Renal cortical epithelial cell (primary cell): ENCODE data around the gene NANS. TPM values are rescaled to one million over a fixed set of nuclear protein-coding genes. Genes with fewer than 3 reads are reported as not detected.
A peak's percentile ranks its signal among the peaks of the same experiment; 100 is the strongest.
"Not testable (repeated sequence)": the region's sequence is repeated elsewhere in the genome, so short reads cannot be mapped to it uniquely, and the experiment has no call there.

Source experiments
- DNase-seq: peaks from one replicate; pipeline ENCODE4 v3.0.0-alpha.2; 2011; ENCODE audit warnings: low read depth
- total RNA-seq: library from RNA; depleted of rRNA; stranded (reverse); fragments of >200 nt; gene quantifications from 2 replicates; pipeline ENCODE4 v1.2.3, GENCODE V29; 2014

Gene NANS, protein sequence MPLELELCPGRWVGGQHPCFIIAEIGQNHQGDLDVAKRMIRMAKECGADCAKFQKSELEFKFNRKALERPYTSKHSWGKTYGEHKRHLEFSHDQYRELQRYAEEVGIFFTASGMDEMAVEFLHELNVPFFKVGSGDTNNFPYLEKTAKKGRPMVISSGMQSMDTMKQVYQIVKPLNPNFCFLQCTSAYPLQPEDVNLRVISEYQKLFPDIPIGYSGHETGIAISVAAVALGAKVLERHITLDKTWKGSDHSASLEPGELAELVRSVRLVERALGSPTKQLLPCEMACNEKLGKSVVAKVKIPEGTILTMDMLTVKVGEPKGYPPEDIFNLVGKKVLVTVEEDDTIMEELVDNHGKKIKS
- 86.7 and 393 TPM in 2 replicates for total RNA-seq

DNA sequence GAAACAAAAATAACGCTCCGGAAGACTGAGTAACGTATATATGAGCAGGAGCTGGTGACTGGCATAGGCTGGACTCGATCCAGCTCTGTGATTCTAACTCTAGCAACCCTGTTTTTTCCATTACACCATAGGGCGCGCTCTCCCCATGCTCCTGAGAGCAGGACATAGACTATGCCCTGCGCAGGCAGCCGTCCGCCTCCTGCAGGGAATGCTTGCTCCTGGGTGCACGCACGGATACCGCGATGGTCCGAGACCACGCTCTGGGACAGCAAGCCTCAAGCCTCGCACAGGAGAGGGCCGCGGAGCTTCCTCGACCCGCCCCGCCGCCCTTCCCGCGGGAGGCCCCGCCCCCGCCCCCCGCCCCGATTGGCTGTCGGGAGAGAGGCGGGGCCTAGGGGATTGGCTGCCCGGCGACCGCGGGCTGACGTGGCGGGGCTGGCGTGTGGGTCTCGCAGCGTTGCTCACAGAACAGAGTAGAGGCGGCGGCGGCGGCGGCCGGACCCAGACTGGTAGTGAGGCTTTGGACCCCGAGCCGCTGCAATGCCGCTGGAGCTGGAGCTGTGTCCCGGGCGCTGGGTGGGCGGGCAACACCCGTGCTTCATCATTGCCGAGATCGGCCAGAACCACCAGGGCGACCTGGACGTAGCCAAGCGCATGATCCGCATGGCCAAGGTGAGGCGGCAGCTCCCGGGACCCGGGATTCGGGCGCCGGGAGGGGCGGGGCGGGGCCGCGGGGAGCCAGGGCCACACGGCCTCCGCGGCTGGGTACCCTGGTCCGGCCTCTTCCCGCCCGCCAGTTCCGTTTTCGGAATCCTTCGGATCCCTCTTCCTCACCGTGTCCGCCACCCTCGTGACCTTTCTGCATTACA is at the start of gene NANS:
Gene NANS, plus strand, starts transcription at position 464 of the 869 bp plus-strand sequence. Its CDS starts 77 bp downstream, at position 541.
- peak; percentile 83 for DNase-seq

DNA sequence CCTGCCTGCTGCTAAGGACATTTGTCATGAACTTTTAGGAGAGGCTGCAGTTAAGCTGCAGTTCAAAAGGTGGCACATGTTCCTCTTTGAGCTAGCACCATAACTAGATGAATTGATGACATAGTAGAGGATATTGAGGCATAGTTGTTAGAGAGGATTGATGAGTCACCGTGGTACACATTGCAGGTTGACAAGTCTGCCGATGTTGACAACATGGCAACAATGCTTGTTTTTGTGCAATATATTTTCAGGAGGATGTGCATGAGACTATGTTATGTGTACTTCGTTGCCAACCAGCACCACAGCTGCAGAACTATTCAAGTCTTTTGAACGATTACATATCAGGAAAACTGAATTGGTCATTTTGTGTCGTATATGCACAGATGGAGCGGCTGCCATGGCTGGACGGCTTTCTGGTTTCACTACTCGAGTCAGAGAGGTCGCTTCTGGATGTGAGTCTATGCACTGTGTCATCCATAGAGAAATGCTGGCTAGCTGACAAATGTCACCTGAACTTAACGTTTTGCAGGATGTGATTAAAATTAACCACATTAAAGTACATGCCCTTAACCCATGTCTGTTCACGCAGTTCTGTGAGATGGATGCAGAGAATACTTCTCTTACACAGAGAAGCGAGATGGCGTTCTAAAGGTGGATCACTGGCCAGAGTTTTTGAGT is 49.1 kb upstream of the NANS start:
- no peak for DNase-seq

DNA sequence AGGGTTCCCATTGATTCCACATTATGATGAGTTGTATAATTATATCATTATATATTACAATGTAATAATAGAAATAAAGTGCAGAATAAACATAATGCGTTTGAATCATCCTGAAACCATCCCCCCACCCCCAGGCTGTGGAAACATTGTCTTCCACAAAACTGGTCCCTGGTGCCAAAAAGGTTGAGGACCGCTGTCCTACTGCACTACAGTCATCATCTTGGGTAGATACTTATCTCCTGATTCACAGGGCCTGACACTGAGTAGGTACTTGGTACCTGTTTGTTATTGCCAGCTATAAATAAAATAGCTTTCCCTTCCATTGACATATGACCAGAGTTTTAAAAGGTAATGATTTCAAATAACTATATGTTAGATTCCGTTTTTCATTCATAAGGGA is 47.8 kb upstream of the NANS start:
- DNase-seq, result no peak

DNA sequence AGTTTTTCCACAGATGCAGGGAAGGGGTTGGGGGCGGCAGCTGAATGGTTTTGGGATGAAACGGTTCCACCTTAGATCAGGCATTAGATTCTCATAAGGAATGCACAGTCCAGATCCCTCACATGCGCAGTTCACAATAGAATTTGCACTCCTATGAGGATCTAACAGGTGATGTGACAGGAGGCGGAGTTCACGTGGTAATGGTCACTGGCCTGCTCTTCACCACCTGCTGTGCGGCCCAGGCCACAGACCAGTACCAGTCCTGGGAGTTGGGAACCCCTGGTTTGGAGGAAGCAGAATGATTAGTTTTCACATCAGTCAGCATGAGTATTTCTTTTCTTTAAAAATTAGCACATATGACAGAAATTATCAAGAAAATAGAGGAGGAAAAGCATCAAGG is 47.1 kb upstream of the NANS start:
- DNase-seq, result no peak

DNA sequence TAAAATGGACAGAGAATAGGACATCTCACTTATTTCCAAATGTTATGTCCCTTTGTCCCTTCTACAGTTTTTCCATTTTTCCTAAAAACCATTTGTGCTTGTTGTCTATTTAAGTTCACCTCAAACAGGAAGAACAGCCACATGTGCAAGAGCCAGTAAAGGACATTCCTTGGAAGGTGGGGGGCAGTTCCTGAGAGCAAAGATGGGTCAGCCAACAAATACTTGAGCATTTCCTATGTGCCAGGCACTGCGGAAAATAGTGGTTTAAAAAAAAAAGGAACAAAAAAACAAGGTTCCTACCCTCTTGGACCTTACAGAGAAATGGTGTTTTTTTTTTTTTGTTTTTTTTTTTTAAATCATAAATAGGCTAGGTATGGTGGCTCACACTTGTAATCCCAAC is 46.6 kb upstream of the NANS start:
- no peak for DNase-seq

DNA sequence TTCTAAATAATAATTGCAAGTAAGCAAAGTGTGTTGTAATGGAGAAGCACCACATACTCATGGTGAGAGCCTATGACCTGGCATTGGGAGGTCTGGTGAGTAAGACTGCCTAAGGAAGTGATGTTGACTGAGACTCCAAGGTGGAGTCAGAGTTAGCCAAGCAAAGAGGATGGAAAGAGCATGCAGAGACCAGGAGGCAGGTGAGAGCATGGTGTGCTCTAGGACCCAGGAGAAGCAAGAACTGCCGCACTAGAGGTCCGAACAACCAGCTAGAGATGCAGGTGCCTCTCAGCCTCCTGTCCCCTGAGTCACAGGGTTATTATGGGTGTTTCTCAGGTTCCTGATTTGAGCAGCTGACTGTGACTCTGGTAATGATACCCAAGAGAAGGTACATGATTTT is 46.1 kb upstream of the NANS start:
- DNase-seq, result peak; percentile 92

DNA sequence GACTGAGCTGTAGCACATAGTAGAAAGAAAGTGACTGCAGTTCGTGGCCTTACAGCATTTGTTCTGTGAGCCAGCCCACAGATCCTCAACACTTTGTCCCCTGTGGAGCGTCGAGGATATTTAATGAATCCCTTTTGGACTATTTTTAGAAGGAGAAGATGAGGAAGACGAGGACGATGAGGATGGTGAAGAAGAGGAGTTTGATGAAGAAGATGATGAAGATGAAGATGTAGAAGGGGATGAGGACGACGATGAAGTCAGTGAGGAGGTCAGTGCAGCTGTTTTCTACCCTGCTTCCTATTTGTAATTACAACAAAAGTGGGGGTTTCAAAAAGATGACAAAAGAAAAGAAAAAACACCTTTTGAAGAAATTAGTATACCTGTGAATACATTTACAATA is 45.4 kb upstream of the NANS start:
- DNase-seq, result no peak

DNA sequence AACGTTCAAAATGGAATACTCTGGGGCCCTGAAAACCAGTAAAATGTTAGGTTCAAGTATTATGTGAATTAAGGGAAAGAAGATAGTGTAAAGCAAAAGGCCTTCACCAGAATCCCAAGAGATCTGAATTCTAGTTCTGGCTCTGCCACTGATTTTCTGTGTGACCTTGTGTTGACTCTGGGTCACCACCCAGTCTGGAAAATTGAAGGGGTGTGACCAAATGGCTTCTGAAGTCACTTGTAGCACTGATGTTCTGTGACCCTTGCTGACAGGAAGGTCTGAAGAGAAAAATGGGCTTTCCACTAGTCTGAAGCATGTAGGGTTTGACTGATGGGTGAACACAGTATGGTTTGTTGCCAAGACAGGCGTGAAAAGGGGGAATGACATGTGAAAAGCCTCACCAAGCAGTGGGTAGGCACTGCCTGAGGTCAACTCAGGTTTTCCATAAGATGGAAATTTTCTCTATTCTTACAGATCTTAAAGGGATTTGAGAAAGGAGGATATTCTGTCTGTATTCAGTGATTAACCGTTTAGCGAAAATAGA is 40.3 kb upstream of the NANS start:
- no peak for DNase-seq

DNA sequence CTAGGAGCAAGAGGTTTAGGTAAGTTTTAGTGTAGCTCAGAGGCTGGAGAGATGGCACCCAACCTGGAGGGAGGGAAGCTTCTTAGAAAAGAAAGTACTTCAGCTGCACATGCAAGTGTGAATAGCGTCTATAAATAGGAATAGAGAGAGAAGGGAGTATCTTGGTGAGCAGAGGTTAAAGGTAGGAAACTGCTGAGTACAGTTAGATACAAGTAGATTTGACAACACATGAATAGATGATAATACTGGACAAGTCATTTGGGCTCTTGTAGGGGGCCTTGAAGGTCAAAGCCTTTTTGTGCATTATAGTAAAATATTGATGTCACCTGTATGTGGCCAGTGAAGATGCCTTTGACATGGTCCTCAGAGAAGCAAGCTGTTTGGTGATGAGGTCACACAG is 39.2 kb upstream of the NANS start:
- DNase-seq, result no peak

DNA sequence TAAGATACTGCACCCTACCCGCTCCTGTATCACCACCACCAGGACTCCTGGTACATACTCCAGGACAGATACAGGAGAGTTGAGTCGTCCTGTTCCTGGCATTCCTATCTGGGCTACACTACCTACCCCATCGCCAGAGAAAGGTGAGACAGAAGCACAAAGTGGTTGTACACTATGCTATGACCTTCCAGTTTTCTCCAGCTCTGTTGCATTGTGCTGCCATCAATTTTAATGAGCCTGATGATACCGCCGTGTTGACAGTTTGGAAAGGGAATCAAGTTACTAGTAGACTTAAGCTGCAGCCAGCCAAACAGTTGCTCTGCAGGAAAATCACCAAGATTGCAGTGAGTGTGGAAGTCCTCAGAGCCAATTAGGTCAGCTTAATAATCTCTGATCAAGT is 38.2 kb upstream of the NANS start:
- DNase-seq, result no peak

DNA sequence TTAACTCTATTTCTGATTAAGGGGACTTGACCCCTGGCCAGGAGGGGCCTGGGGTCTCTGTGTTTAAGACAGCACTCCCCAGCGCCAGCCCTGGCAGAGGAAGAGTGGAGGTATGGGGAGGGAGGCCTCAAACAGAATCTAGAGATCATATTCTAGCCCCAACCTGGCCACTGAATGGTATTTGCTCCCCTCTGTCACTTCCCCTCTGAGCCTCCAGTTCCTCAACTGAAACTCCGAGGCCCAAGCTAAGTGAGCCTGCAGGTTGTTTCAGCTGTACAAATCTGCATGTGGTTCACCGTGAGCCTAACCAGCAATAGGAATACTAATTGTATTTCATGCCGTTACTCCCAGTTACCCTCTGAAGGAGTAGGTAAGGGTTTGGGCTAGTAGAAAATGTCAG is 37.4 kb upstream of the NANS start:
- DNase-seq, result no peak

DNA sequence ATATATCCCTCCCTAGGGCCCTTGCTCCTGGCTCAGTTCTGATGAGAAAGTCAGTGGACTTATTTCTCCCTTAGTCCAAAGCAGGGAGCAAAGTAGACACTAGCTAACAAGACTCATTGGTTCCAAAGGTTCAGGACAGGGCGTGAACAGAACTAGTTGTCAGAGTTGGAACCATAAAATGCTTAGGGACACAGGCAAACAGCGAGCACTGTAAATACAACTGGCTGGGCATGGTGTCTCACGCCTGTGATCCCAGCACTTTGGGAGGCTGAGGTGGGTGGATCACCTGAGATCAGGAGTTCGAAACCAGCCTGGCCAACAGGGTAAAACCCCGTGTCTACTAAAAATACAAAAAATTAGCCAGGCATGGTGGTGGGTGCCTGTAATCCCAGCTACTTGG is 36.7 kb upstream of the NANS start:
- DNase-seq, result not testable (repeated sequence)

DNA sequence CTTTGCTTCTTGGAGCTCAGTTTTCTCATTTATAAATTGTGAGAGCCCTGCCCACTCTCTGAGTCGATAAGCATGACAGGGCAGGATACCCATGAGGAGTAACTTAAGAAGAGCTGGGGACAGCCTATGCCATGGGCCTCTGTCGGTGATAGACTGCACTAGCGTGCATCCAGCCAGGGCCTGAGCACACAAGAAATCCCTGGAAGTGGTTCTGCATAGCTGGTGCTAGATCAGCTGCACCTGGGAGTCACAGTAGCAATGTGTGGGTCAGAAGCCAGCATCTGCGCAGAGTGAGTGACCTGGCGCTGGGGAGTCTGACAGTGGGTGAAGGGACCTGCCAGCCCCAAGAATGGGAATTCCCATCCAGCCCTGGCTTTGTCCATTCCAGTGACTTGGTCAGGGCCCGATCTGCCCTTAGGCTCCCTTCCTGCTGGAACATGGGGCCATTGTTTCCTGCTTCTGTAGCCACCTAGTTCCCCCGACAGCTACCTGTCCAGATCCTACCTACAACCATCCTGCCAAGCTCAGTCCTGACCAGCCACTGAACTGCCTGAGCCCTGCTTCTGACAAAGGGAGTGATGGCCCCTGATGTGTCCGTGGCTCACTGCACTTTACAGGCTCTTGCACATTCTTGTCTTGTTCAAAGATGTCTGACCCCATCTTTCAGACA is 35.9 kb upstream of the NANS start:
- no peak for DNase-seq

DNA sequence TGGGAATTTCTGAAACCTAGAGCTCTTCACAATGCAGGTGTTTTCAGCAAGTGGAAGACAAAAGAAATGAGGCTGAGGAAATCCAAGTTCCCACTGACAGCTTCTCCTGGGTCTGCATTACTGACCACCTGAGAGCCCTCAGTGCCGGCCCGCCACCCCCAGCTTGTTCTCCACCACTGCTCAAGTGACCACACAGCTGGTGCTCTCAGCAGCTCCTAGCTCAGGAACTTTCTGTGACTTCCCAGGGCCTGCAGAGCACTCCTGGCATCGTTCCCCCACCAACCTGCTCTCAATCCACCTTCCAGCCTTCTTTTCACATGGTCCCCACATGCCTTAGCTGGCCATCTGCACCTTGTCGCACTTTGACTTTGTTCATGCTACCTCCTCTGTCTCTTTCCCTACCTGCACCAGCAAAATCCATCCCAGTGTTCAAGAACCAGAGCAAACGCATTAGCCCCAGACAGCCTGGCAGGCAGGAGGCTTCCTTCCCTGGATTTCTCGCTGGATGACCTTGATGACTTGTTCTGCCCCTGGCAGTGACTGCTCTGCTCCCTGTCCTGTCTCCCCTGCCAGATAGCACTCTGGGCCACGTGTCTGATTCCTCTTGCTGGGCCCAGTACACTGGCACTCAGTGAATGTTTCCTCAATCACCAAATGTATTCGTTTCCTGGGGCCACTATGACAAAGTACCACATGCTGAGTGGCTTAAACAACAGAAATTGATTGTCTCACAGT is 35.1 kb upstream of the NANS start:
- DNase-seq, result no peak

DNA sequence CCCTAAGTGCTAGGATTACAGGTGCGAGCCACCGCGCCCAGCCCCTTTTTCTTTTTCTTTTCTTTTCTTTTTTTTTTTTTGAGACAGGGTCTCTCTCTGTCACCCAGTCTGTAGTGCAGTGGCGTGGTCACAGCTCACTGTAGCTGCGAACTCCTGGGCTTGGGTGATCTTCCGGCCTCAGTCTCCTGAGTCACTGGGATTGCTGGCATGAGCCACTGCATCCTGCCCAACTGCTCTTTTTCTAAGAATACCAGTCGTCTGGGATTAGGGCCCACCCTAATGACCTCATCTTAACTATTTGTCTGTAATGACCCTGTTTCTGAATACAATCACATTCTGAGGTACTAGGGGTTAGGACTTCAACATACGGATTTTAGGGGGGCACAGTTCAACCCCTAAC is 34.1 kb upstream of the NANS start:
- DNase-seq, result no peak

DNA sequence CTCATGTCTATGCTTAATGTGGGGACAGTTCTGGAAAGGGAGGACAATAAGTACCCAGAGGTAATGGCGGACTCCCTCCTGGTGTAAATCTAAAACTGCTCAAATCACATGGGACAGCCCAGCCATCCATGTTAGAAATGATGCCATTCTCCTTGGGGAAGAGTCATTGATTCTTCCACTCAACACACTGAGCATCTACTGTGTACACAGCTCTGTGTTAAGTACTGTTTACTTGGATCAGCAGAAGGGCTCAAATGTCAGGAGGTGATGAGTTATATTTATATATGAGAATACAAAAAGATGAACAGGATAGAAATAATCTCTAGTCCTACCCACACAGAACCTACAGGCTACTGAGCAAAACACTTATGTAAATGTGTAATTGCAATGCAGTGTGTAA is 31.8 kb upstream of the NANS start:
- DNase-seq, result no peak

DNA sequence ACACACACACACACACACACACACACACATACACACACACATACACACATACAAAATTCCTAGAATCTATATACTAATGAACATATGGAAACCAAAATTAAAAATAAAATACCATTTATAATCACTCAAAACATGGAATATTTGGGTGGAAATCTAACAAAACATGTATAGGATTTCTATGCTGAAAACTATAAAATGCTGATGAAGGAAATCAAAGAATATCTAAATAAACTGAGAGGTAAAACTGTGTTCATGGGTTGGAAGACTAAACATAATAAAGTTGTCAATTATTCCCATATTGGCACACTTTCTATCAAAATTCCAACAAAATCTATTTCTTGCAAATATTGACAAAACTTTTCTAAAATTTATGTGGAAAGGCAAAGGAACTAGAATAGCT is 25.4 kb upstream of the NANS start:
- no peak for DNase-seq

DNA sequence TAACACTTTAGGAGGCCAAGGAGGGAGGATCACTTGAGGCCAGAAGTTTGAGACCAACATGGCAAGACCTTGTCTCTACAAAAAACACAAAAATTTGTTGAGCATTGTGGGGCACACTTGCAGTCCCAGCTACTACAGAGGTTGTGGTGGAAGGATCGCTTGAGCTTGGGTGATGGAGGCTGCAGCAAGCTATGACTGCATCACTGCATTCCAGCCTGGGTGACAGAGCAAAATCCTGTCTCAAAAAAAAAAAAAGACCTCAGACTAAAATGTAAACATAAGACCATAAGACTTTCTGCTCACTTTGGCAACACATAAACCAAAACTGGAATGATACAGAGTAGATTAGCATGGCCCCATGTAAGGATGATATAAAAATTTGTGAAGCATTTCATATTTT is 24.6 kb upstream of the NANS start:
- DNase-seq, result no peak

DNA sequence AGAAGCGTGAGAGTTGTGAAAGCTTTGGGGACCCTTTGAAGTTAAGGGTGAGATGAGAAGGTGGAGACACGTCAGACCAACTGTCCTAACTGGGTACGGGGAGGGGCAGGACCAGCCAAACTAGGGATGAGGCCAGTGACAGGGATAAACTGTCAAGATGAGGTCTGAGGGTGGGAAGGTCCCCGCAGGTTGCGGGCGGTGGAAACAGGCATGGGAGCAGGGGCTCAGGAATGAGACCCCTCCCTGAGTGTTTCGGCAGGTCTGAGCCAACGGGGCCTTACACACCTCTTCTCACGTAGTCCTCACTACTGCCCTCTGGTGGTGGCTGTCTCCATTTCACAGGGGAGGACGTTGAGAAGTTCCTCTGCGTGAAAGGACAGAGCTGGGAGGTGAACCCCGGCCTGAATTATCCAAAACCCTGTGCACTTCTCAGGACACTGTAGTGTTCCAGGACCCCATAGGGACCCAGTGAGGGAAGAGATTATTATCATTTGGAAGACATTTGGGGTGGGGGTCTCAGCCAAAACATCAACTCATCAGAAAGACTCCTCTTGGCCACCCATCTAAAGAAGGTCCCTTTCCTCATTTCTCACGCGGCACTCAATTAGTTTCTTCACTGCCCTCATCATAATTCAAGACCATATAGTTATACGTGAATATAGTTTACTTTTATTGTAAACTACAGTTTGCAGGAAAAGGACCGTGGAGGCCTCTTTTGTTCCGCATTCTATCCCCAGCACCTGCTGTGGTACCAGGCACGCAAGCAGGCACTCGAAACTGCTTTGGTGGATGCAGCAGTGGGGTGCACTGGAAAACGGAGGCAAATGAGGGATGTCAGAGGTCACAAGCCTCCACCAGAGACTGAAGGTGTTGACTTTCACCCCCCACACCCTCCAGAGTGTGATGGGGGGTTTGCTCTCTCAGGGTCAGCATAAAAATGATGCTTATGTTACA is 21.7 kb upstream of the NANS start:
- peak; percentile 68 for DNase-seq

DNA sequence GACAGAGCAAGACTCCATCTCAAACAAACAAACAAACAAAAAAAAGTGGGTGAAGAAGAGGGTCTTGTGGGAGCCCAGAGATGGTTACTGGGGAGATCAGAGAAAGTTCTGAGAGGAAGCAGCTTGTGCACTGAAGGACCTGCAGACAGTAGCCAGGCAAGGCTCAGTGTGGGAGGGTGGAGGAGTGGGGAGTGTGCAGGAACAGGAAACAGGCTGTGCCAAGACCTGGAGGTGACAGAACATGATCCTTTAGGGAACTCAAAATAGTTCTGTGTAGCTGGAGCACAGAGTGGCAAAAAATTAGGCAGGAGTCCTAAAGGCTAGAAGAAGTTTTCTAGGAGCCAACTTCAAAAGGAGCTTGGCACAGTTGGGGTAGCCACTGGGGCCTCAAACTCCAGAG is 19.2 kb upstream of the NANS start:
- no peak for DNase-seq
